ENCODE measurements around the gene PCDHB7. TPM values are rescaled to one million over a fixed set of nuclear protein-coding genes. Genes with fewer than 3 reads are reported as not detected.
"Not testable (repeated sequence)": the region's sequence is repeated elsewhere in the genome, so short reads cannot be mapped to it uniquely, and the experiment has no call there.

Gene PCDHB7
- total RNA-seq, 1 donor from 2014 or later: 0.26 TPM

DNA sequence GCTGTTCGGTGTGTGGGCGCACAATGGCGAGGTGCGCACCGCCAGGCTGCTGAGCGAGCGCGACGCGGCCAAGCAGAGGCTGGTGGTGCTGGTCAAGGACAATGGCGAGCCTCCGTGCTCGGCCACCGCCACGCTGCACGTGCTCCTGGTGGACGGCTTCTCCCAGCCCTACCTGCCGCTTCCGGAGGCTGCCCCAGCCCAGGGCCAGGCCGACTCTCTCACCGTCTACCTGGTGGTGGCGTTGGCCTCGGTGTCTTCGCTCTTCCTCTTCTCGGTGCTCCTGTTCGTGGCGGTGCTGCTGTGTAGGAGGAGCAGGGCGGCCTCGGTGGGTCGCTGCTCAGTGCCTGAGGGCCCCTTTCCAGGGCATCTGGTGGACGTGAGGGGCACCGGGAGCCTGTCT is 7.4 kb downstream of the PCDHB7 start:
- not testable (repeated sequence) for DNase-seq (ENCODE audit: low read depth in 2 of 2)

DNA sequence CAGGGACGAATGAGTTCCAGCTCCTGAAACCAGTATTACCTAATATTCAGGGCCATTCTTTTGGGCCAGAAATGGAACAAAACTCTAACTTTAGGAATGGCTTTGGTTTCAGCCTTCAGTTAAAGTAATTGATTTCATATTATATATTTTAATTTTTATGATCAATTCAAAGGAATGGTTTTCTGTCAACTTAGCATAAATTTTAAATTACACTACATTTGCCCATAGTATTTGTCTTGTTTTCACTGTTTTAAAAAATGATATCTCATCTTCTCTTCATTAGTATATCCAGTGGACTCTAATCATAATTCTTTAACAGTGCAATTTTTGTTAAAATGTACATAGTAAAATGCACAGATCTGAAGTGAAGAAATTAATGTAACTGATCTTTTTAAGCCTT is 7.9 kb downstream of the PCDHB7 start:
- no peak for DNase-seq (ENCODE audit: low read depth in 2 of 2)

DNA sequence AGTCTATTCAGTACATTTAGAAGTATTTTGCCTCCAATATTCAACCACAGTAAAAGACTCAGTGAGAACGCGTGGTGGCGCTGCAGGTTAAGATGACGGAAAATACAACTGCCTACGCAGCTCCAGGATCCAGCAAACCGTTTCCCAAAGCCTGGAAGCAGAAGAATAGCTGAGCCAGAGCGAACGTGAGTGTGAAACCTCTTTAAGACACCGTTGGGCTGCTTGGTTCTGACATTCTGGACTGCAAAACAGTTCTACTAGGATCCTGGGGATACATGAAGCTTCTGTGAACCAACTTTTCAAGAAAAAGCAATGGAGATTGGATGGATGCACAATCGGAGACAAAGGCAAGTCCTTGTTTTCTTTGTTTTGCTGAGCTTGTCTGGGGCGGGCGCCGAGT is 9.8 kb downstream of the PCDHB7 start, which contains the start of gene PCDHB16:
Gene PCDHB16 (plus strand): TSS at position 140 of the 400 bp plus-strand sequence. CDS start 173 bp downstream, at position 313.
- peak; percentile 14 to 24 for DNase-seq (ENCODE audit: low read depth in 2 of 2)

DNA sequence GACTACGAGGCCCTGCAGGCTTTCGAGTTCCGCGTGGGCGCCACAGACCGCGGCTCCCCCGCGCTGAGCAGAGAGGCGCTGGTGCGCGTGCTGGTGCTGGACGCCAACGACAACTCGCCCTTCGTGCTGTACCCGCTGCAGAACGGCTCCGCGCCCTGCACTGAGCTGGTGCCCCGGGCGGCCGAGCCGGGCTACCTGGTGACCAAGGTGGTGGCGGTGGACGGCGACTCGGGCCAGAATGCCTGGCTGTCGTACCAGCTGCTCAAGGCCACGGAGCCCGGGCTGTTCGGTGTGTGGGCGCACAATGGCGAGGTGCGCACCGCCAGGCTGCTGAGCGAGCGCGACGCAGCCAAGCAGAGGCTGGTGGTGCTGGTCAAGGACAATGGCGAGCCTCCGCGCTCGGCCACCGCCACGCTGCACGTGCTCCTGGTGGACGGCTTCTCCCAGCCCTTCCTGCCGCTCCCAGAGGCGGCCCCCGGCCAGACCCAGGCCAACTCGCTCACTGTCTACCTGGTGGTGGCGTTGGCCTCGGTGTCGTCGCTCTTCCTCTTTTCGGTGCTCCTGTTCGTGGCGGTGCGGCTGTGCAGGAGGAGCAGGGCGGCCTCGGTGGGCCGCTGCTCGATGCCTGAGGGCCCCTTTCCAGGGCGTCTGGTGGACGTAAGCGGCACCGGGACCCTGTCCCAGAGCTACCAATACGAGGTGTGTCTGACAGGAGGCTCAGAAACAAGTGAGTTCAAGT is 11.8 kb downstream of the PCDHB7 start:
- not testable (repeated sequence) for DNase-seq (ENCODE audit: low read depth in 2 of 2)

DNA sequence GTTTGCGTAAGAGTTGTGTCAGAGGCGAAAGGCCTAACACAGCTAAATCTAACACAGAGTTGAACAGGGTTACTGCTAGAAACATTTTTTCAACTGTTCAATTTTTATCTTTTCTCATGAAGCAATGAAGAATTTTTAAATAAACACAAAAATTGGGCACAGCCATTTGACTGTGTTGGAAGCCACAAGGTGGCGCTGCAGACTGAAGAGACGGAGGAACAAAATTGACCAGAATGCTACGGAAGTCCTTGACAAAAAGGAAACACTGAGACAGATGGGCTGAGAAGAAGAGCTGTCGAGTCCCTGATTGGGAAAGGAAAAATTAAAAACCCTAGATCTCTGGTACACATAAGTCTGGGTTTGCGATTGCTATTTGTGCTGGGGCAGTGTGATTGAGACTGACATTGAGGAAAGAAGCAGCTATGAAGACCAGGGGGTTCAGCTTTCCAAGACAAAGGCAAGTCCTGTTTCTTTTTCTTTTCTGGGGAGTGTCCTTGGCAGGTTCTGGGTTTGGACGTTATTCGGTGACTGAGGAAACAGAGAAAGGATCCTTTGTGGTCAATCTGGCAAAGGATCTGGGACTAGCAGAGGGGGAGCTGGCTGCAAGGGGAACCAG is 14.6 kb downstream of the PCDHB7 start, which contains the start of gene PCDHB9:
Gene PCDHB9 (plus strand): TSS at position 265 of the 616 bp plus-strand sequence. CDS start 158 bp downstream, at position 423.
- peak in 1 of 2 donors; percentile 7 for DNase-seq (ENCODE audit: low read depth in 2 of 2)

DNA sequence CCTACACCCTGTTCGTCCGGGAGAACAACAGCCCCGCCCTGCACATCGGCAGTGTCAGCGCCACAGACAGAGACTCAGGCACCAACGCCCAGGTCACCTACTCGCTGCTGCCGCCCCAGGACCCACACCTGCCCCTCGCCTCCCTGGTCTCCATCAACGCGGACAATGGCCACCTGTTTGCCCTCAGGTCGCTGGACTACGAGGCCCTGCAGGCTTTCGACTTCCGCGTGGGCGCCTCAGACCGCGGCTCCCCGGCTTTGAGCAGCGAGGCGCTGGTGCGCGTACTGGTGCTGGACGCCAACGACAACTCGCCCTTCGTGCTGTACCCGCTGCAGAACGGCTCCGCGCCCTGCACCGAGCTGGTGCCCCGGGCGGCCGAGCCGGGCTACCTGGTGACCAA is 16.2 kb downstream of the PCDHB7 start:
- not testable (repeated sequence) for DNase-seq (ENCODE audit: low read depth in 2 of 2)

DNA sequence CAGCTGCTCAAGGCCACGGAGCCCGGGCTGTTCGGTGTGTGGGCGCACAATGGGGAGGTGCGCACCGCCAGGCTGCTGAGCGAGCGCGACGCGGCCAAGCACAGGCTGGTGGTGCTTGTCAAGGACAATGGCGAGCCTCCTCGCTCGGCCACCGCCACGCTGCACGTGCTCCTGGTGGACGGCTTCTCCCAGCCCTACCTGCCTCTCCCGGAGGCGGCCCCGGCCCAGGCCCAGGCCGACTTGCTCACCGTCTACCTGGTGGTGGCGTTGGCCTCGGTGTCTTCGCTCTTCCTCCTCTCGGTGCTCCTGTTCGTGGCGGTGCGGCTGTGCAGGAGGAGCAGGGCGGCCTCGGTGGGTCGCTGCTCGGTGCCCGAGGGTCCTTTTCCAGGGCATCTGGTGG is 16.7 kb downstream of the PCDHB7 start:
- DNase-seq (ENCODE audit: low read depth in 2 of 2): not testable (repeated sequence)

DNA sequence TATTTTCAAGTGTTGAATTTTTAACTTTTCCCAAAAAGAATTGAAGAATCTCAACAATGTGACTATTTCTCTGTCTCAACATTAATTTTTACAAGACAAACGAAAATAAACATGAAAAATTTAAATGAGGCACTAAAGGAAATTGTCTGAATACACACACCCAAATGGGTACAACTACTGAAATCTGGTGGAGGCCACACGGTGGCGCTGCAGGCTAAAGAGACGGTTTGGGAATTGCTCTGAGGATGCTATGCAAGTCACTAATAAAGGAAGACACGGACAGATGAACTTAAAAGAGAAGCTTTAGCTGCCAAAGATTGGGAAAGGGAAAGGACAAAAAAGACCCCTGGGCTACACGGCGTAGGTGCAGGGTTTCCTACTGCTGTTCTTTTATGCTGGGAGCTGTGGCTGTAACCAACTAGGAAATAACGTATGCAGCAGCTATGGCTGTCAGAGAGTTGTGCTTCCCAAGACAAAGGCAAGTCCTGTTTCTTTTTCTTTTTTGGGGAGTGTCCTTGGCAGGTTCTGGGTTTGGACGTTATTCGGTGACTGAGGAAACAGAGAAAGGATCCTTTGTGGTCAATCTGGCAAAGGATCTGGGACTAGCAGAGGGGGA is 19.8 kb downstream of the PCDHB7 start, which contains the start of gene PCDHB10:
Gene PCDHB10 (plus strand): TSS at position 244 of the 616 bp plus-strand sequence. CDS start 200 bp downstream, at position 444.
- DNase-seq (ENCODE audit: low read depth in 2 of 2): peak in 1 of 2 donors; percentile 35

DNA sequence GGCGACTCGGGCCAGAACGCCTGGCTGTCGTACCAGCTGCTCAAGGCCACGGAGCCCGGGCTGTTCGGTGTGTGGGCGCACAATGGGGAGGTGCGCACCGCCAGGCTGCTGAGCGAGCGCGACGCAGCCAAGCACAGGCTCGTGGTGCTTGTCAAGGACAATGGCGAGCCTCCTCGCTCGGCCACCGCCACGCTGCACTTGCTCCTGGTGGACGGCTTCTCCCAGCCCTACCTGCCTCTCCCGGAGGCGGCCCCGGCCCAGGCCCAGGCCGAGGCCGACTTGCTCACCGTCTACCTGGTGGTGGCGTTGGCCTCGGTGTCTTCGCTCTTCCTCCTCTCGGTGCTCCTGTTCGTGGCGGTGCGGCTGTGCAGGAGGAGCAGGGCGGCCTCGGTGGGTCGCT is 21.9 kb downstream of the PCDHB7 start:
- not testable (repeated sequence) for DNase-seq (ENCODE audit: low read depth in 2 of 2)

- DNase-seq (ENCODE audit: low read depth in 2 of 2): no peak
Observed at GRCh38 chr5:141196363-141196762, 23.9 kb downstream of the PCDHB7 start.

- DNase-seq (ENCODE audit: low read depth in 2 of 2): peak in 1 of 2 donors; percentile 5
Observed at GRCh38 chr5:141199359-141200235, 27.2 kb downstream of the PCDHB7 start, which contains the start of gene PCDHB11. PCDHB11 (plus strand) TSS chr5:141199627; CDS start chr5:141199775, 148 bp downstream.

GRCh38 chr5:141201126-141201525 is 28.7 kb downstream of the PCDHB7 start:
- DNase-seq (ENCODE audit: low read depth in 2 of 2): not testable (repeated sequence)

GRCh38 chr5:141201646-141202045 is 29.2 kb downstream of the PCDHB7 start:
- not testable (repeated sequence) for DNase-seq (ENCODE audit: low read depth in 2 of 2)

GRCh38 chr5:141208478-141208877 is 36.0 kb downstream of the PCDHB7 start, which contains the start of gene PCDHB12:
PCDHB12 (plus strand) TSS chr5:141208719; CDS start chr5:141208908, 189 bp downstream.
- DNase-seq (ENCODE audit: low read depth in 2 of 2): peak in 1 of 2 donors; percentile 27

GRCh38 chr5:141210281-141210680 is 37.8 kb downstream of the PCDHB7 start:
- not testable (repeated sequence) for DNase-seq (ENCODE audit: low read depth in 2 of 2)

DNA sequence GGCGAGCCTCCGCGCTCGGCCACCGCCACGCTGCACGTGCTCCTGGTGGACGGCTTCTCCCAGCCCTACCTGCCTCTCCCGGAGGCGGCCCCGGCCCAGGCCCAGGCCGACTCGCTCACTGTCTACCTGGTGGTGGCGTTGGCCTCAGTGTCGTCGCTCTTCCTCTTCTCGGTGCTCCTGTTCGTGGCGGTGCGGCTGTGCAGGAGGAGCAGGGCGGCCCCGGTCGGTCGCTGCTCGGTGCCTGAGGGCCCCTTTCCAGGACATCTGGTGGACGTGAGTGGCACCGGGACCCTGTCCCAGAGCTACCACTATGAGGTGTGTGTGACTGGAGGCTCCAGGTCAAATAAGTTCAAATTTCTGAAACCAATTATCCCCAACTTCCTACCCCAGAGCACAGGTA is 38.4 kb downstream of the PCDHB7 start:
- DNase-seq (ENCODE audit: low read depth in 2 of 2): not testable (repeated sequence)

DNA sequence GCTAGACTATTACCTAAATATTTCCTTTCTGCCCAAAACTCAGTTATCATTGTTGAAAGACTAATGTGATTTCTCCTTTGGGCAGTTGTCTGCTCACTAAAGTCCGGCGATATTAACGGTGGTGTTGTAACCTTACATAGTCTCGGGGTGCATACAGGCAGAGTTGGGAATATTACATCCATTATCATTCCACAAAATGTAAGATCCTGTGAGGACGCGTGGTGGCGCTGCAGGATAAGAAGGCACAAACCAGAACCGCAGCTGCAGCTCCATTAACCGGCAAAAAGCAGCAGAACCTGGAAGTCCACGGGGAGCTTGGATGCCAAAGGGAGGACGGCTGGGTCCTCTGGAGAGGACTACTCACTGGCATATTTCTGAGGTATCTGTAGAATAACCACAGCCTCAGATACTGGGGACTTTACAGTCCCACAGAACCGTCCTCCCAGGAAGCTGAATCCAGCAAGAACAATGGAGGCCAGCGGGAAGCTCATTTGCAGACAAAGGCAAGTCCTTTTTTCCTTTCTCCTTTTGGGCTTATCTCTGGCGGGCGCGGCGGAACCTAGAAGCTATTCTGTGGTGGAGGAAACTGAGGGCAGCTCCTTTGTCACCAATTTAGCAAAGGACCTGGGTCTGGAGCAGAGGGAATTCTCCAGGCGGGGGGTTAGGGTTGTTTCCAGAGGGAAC is 41.4 kb downstream of the PCDHB7 start, which contains the start of gene PCDHB13:
Gene PCDHB13 (plus strand): TSS at position 264 of the 684 bp plus-strand sequence. CDS start 205 bp downstream, at position 469.
- DNase-seq (ENCODE audit: low read depth in 2 of 2): peak; percentile 57 to 73

GRCh38 chr5:141214583-141214982 is 42.1 kb downstream of the PCDHB7 start:
- DNase-seq (ENCODE audit: low read depth in 2 of 2): not testable (repeated sequence)

GRCh38 chr5:141215504-141215903 is 43.1 kb downstream of the PCDHB7 start:
- DNase-seq (ENCODE audit: low read depth in 2 of 2): not testable (repeated sequence)

GRCh38 chr5:141216035-141216434 is 43.6 kb downstream of the PCDHB7 start:
- not testable (repeated sequence) for DNase-seq (ENCODE audit: low read depth in 2 of 2)
